NCI-H2029 (cell line): ENCODE measurements around the gene TAF11.
A peak's percentile ranks its signal among the peaks of the same experiment; 100 is the strongest.
"Not testable (repeated sequence)": the region's sequence is repeated elsewhere in the genome, so short reads cannot be mapped to it uniquely, and the experiment has no call there.

ENCODE experiments used
- DNase-seq: peaks from one replicate; lab custom pipeline; 2025; lab: John Stamatoyannopoulos, UW

Gene TAF11

GRCh38 chr6:34865107-34865506 lies 22.7 kb downstream of the TAF11 start:
- peak; percentile 17 for DNase-seq

DNA sequence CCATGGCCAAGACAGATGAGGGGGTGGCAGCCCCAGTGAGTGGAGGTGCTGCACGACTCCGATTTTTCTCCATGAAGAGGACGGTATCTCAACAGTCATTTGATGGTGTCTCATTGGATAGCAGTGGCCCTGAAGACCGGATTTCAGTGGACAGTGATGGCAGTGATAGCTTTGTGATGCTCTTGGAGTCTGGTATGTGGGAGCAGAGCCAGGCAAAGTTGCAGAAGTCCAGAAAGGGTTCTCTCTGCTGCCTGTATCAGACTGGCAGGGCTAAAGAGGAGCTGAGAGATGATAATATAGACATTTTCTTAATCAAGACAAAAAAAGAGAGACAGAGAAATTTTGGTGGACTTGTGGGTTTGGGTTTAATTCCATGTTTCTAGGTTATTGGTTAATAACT lies 23.8 kb downstream of the TAF11 start:
- no peak for DNase-seq

- no peak for DNase-seq
These were observed 27.1 kb downstream of the TAF11 start for GRCh38 chr6:34860776-34861175.

GRCh38 chr6:34859951-34860350 lies 27.9 kb downstream of the TAF11 start:
- DNase-seq, result no peak

DNA sequence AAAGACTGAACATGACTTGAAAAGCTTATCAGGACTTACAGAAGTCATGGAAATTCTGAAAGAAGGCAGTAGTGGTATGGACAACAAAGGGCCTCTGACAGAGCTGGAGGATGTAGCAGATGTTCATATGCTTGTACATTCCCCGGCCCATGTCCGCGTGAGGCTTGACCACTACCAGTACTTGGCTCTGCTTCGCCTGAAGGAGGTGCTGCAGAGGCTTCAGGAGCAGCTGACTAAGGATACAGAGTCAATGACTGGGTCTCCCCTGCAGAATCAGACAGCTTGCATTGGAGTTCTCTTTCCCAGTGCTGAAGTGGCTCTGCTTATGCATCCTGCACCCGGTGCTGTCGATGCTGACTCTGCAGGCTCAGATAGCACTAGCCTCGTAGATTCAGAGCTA lies 29.2 kb downstream of the TAF11 start:
- no peak for DNase-seq

DNA sequence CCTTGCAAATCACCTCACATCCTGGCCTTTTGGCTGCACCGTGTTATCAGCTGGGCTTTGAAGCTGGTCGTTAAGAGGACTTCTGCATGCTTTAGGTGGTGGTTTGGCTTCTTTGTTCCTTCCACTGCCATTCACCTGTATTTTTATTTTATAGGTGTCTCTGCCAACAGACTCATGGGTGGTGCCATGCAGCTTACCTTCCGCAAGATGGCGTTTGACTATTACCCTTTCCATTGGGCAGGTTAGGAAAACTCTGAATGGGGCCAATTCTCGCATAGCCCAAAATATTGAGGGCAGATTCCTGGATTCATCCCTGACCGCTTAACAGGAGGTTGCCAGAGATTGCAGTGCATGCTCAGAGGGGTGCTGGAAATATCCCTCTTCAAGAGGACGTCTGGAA lies 32.4 kb downstream of the TAF11 start:
- no peak for DNase-seq

- no peak for DNase-seq
These were observed 35.3 kb downstream of the TAF11 start for GRCh38 chr6:34852406-34853085.

DNA sequence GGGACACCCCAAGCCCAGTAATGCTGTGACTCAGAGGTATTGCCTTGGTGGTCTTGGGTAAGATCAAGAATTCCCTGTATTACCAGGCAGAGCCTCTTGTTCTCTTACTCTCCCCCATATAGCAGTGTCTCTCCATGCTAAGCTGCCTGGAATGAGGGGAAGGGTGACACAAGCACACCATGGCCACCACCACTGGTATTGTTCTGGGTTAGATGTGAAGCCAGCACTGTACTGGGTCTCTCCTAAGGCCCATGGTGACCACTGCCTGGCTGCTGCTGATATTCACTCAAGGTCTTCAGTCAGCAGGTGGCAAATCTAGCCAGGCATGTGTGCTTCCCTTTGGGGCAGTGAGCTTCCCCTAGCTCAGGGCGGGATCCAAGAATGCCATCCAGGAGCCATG lies 36.5 kb downstream of the TAF11 start:
- DNase-seq, result no peak

DNA sequence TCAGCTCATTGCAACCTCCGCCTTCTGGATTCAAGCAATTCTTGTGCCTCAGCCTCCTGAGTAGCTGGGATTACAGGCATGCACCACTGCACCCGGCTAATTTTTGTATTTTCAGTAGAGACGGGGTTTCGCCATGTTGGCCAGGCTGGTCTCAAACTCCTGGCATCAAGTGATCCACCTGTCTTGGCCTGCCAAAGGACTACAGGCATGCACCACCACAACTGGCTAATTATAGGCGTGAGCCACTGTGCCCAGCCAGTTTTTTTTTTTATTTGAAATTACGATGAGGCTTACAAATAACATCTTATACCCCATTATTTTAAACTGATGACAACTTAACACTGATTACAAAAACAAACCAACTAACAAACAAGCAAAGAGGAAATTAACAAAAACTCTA lies 38.8 kb downstream of the TAF11 start:
- DNase-seq, result not testable (repeated sequence)

- no peak for DNase-seq
These were observed 48.0 kb downstream of the TAF11 start for GRCh38 chr6:34839666-34840352.

- no peak for DNase-seq
These were observed 50.3 kb downstream of the TAF11 start for GRCh38 chr6:34837528-34837927.

GRCh38 chr6:34836451-34836850 lies 51.4 kb downstream of the TAF11 start:
- no peak for DNase-seq

DNA sequence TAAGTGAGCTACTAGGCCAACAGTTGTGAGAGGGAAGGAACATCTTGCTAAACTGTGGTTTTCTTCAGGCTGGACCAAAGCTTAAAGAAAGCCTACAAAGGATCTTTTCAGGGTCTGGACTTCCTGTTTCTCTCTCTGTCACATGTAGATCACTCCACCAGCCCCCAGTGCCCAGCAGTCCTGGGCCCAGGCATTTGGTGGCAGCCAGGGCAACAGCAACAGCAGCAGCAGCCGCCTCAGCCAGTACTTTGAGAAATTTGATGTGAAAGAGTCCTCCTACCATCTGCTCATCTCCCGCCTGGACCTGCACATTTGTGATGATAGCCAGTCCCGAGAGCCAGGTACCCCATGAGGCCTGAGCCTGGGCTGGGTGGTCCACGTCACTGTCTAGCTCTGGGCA lies 51.8 kb downstream of the TAF11 start:
- no peak for DNase-seq

DNA sequence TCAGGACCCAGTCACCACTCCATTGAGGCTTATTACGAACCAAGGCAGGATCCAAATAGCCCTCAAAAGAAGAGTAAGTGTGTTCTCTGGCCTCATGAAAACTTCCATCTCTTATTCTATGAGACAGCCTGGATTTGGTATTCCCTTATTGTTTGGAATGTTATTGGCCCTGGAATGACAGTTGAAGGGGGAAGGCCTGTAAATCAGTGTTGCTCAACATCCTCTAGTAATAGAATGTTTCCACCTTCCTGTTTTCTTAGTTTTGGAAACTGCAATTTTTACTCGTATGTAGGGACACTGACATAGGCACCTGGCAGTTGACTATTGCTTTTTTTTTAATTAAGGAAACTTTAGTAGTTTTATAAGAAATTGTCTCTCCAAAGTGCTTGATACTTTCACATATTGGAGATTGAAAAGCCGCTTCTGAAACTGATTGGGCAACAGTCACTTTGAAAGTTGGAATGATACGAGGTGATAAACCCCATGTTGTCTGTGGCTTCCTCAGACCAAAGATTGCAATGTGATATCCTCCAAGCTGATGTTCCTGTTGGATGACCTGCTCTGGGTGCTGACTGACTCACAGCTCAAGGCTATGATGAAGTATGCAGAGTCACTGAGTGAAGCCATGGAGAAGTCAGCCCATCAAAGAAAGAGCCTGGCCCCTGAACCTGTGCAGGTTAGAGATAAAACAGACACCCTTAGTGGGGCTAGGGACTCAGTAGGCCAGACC lies 52.9 kb downstream of the TAF11 start:
- no peak for DNase-seq

DNA sequence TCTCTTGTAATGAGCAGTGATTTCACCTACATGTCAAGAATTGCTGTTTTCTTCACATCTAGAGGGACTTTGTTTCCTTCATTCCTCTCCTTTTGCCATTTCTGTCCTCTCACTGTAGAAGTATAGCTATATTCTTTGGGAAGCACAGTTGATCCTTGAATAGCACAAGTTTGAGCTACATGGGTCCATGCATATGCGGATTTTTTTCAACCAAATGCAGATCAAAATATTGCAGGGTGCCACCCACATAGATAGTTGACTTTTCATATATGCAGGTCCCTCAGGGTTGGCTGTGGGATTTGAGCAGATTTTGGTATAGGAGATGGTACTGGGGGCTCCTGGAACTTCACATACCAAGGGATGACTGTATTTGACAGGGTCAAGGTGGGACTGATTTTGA lies 54.9 kb downstream of the TAF11 start:
- no peak for DNase-seq

DNA sequence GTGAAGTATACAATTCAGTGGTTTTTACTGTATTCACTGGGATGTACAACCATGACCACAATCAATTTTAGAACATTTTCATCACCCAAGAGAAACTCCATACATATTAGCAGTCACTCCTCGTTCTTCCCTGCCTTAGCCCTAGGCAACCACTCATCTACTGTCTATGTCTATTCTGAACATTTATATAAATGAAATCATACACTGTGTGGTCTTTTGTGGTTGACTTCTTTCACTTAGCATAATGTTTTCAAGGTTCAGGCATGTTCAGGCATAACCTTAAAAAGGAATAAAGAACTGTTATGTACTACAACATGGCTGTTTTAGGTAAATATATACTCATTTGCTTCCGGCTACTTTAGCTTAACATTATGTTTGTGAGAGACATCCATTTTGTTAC lies 58.7 kb downstream of the TAF11 start:
- DNase-seq, result no peak
